Astrocyte (in vitro differentiated cells and primary cell): ENCODE data around the gene KCNQ1. TPM values are rescaled to one million over a fixed set of nuclear protein-coding genes. Genes with fewer than 3 reads are reported as not detected.

ENCODE experiments used
- DNase-seq: peaks from one replicate; pipeline ENCODE4 v3.0.0-alpha.2; 2010; ENCODE audit warnings: low read depth
- FAIRE-seq: peaks from 2 replicates; lab custom pipeline; 2011; peaks lifted over from hg19 to GRCh38; lab: Jason Lieb, UNC
- H2AFZ ChIP-seq: 2 replicates; pipeline ENCODE4 v1.6.0; 2012; ENCODE audit warnings: low read depth, low read length, inconsistent platforms
- H3K27ac ChIP-seq: 2 replicates; pipeline ENCODE4 v1.5.1; 2011; ENCODE audit warnings: low read depth, low read length, inconsistent platforms
- H3K27me3 ChIP-seq: 2 replicates; pipeline ENCODE4 v1.6.0; 2011; ENCODE audit warnings: low read length, inconsistent platforms; ENCODE audit not compliant: insufficient read depth
- H3K36me3 ChIP-seq: 2 replicates; pipeline ENCODE4 v1.5.1; 2011; ENCODE audit warnings: low read length, inconsistent platforms; ENCODE audit not compliant: insufficient read depth
- H3K4me1 ChIP-seq: 2 replicates; pipeline ENCODE4 v1.5.1; 2011; ENCODE audit warnings: low read length, inconsistent platforms; ENCODE audit not compliant: insufficient read depth
- H3K4me2 ChIP-seq: 2 replicates; pipeline ENCODE4 v1.6.0; 2012; ENCODE audit warnings: low read length, inconsistent platforms
- H3K4me3 ChIP-seq: 2 replicates; pipeline ENCODE4 v1.5.1; 2011; ENCODE audit warnings: low read depth, mild to moderate bottlenecking, low read length, inconsistent platforms; ENCODE audit not compliant: insufficient read depth
- H3K79me2 ChIP-seq: 2 replicates; pipeline ENCODE4 v1.6.0; 2012; ENCODE audit warnings: mild to moderate bottlenecking, low read length, inconsistent platforms; ENCODE audit not compliant: insufficient read depth
- H3K9ac ChIP-seq: 2 replicates; pipeline ENCODE4 v1.6.0; 2012; ENCODE audit warnings: mild to moderate bottlenecking, low read length, inconsistent platforms
- H3K9me3 ChIP-seq: 2 replicates; pipeline ENCODE4 v1.5.1; 2012; ENCODE audit warnings: low read depth, mild to moderate bottlenecking, low read length, inconsistent platforms; ENCODE audit not compliant: insufficient read depth
- H4K20me1 ChIP-seq: 2 replicates; pipeline ENCODE4 v1.6.0; 2012; ENCODE audit warnings: low read length, inconsistent platforms; ENCODE audit not compliant: insufficient read depth
- H3K27ac Mint-ChIP-seq: one replicate; pipeline ENCODE4 v1.8.0; 2021; ENCODE audit warnings: mild to moderate bottlenecking, mixed read lengths; ENCODE audit not compliant: unreplicated experiment
- H3K27me3 Mint-ChIP-seq: one replicate; pipeline ENCODE4 v1.8.0; 2021; ENCODE audit warnings: low read depth, mixed read lengths; ENCODE audit not compliant: unreplicated experiment
- H3K36me3 Mint-ChIP-seq: one replicate; pipeline ENCODE4 v1.8.0; 2021; ENCODE audit warnings: low read depth, mixed read lengths; ENCODE audit not compliant: unreplicated experiment
- H3K4me1 Mint-ChIP-seq: one replicate; pipeline ENCODE4 v1.8.0; 2021; ENCODE audit warnings: low read depth, mixed read lengths; ENCODE audit not compliant: unreplicated experiment
- H3K4me3 Mint-ChIP-seq: one replicate; pipeline ENCODE4 v1.8.0; 2021; ENCODE audit warnings: mild to moderate bottlenecking, moderate library complexity, mixed read lengths; ENCODE audit not compliant: unreplicated experiment
- H3K9me3 Mint-ChIP-seq: one replicate; pipeline ENCODE4 v1.8.0; 2021; ENCODE audit warnings: mild to moderate bottlenecking, mixed read lengths; ENCODE audit not compliant: unreplicated experiment
- CTCF ChIP-seq: IDR thresholded peaks from 2 replicates; pipeline ENCODE4 v1.5.1; 2011; ENCODE audit warnings: low read depth, mild to moderate bottlenecking, inconsistent platforms, low read length, moderate library complexity; ENCODE audit not compliant: insufficient read depth
- EZH2 ChIP-seq: IDR thresholded peaks from 2 replicates; pipeline ENCODE4 v1.6.1; 2012; ENCODE audit warnings: mild to moderate bottlenecking, low read length, inconsistent platforms; ENCODE audit not compliant: insufficient read depth
- total RNA-seq: library from RNA; stranded (reverse); gene quantifications from 2 replicates; pipeline ENCODE4 v1.2.1, GENCODE V29; 2021

KCNQ1 gene
- total RNA-seq, 1 donor from 2014 or later = not detected

- Histone ChIP-seq H3K4me2 (peak overlapping the region; percentile 88), H3K4me3 (no peak overlapping the region), H3K9ac (peak overlapping the region; percentile 91), H3K27ac (peak overlapping the region; percentile 90), H3K79me2 (peaks cover 41% of the 10 kb centered on the region), H3K4me1 (peaks cover 18% of the 10 kb centered on the region), H4K20me1 (peaks cover 10% of the 10 kb centered on the region), H2AFZ (no peak overlapping the region), H3K9me3 (no peaks in the 10 kb centered on the region), H3K36me3 (peaks cover 6% of the 10 kb centered on the region), H3K27me3 (no peaks in the 10 kb centered on the region)
- FAIRE-seq (no peak), DNase-seq (no peak)
- H3K9me3 Mint-ChIP-seq = no peaks in the 10 kb centered on the region
- H3K27me3 Mint-ChIP-seq = no peaks in the 10 kb centered on the region
- peak overlapping the region; percentile 85 for H3K27ac Mint-ChIP-seq
- H3K4me3 Mint-ChIP-seq = peak overlapping the region; percentile 76
- H3K36me3 Mint-ChIP-seq = peaks cover 4% of the 10 kb centered on the region
- TF ChIP-seq CTCF (no peak), EZH2 (no peak)
- H3K4me1 Mint-ChIP-seq = peaks cover 2% of the 10 kb centered on the region
Observed at GRCh38 chr11:2398664-2399355, 46.0 kb upstream of the KCNQ1 start.

DNA sequence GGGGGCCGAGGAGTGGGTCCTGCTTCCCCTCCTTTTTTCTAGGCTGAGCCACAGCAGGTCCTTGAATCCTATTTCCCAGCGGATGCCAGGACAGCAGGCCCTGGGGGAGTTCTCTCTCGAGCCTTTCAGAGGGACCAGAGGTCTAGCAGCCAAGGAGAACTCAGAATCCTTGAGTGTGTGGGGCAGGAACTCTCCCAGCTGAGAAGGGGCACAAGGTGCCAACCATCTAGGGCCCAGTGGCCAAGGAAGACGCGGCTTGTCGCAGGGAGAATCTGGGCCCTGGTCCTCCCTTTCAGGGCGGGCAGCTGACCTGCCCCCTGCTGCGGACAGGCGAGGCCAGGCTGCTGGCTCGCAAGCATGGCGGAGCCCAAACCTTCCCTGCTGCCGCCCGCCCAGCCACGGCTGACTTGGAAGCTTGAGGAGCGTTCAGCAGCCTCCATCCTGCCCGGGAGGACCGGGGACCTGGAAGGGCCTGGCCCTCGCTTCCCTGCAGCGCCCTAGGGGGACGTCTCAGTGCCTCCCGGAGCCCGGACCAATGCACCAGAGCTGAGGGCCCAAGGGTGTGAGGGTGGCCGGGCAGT is 45.2 kb upstream of the KCNQ1 start:
- peak overlapping the region; percentile 76 for H3K4me3 Mint-ChIP-seq

More for the DNA sequence above, 45.2 kb upstream of the KCNQ1 start:
- H3K9me3 ChIP-seq = no peaks in the 10 kb centered on the region
- H3K27me3 ChIP-seq = no peaks in the 10 kb centered on the region
- H3K27ac ChIP-seq = peak overlapping the region; percentile 90
- Mint-ChIP-seq H3K9me3 (no peaks in the 10 kb centered on the region), H3K27ac (peak overlapping the region; percentile 85), H3K27me3 (no peaks in the 10 kb centered on the region), H3K36me3 (peaks cover 4% of the 10 kb centered on the region), H3K4me1 (peaks cover 2% of the 10 kb centered on the region)
- peaks cover 33% of the 10 kb centered on the region for H3K79me2 ChIP-seq
- peaks cover 6% of the 10 kb centered on the region for H3K36me3 ChIP-seq
- H2AFZ ChIP-seq = no peak overlapping the region
- peak overlapping the region; percentile 61 for H3K4me3 ChIP-seq
- H3K9ac ChIP-seq = peak overlapping the region; percentile 91
- DNase-seq (peak; percentile 14), FAIRE-seq (no peak)
- TF ChIP-seq CTCF = no peak
- no peak for TF ChIP-seq EZH2
- H3K4me2 ChIP-seq = peak overlapping the region; percentile 88
- H4K20me1 ChIP-seq = peaks cover 5% of the 10 kb centered on the region
- H3K4me1 ChIP-seq = peaks cover 18% of the 10 kb centered on the region
